Left ventricle myocardium inferior (tissue), 1 donor: ENCODE data around the gene RALBP1. TPM values are rescaled to one million over a fixed set of nuclear protein-coding genes. Genes with fewer than 3 reads are reported as not detected.
"Not testable (repeated sequence)": the region's sequence is repeated elsewhere in the genome, so short reads cannot be mapped to it uniquely, and the experiment has no call there.

Experiments
- DNase-seq: peaks from one replicate; pipeline ENCODE4 v3.0.0-alpha.2; 2020
- H3K27ac ChIP-seq: fragments of 200-600 bp; replicated peaks from 2 replicates; pipeline ENCODE4 v1.8.0; 2021
- H3K27me3 ChIP-seq: fragments of 200-600 bp; 2 replicates; pipeline ENCODE4 v1.8.0; 2021; ENCODE audit warnings: low read depth
- H3K36me3 ChIP-seq: fragments of 200-600 bp; 2 replicates; pipeline ENCODE4 v1.8.0; 2021
- H3K4me1 ChIP-seq: fragments of 200-600 bp; 2 replicates; pipeline ENCODE4 v1.8.0; 2021
- H3K4me3 ChIP-seq: fragments of 200-600 bp; 2 replicates; pipeline ENCODE4 v1.8.0; 2021; ENCODE audit warnings: mild to moderate bottlenecking, moderate library complexity
- H3K9me3 ChIP-seq: fragments of 200-600 bp; replicated peaks from 2 replicates; pipeline ENCODE4 v1.8.0; 2021
- intact Hi-C: fragments of 100-400 bp; cut with micrococcal nuclease; formaldehyde crosslinking; loops from one replicate; pipeline ENCODE4 v1.11.0; 2022
- long read RNA-seq: library from polyadenylated mRNA; unstranded; transcript quantifications from one replicate; pipeline ENCODE4 v2.0.0, GENCODE V29; 2021
- total RNA-seq: library from RNA; stranded (reverse); fragmentation: NEBNext Ultra II Directional; extraction: Animal tissue kit (Norgen Biotek cat#: 25700); gene quantifications from one replicate; pipeline ENCODE4 v1.2.1, GENCODE V29; 2021
- TF ChIP-seq, protein P1 (sequence below): fragments of 200-600 bp; IDR thresholded peaks from 2 replicates; pipeline ENCODE4 v1.8.0; 2021; ENCODE audit warnings: antibody characterized with exemption, mild to moderate bottlenecking, borderline replicate concordance
- donor health status: DM: no; HTN: yes; CAD: no; lungs with severe emphysema.

The RALBP1 gene
- total RNA-seq = 46.2 TPM
- long read RNA-seq, full-length matches to known transcripts = 94 of 121 reads
- long read RNA-seq, partial matches to known transcripts = 23 of 121 reads
- long read RNA-seq, other reads (novel, unspliced or antisense) = 4 of 121 reads

DNA sequence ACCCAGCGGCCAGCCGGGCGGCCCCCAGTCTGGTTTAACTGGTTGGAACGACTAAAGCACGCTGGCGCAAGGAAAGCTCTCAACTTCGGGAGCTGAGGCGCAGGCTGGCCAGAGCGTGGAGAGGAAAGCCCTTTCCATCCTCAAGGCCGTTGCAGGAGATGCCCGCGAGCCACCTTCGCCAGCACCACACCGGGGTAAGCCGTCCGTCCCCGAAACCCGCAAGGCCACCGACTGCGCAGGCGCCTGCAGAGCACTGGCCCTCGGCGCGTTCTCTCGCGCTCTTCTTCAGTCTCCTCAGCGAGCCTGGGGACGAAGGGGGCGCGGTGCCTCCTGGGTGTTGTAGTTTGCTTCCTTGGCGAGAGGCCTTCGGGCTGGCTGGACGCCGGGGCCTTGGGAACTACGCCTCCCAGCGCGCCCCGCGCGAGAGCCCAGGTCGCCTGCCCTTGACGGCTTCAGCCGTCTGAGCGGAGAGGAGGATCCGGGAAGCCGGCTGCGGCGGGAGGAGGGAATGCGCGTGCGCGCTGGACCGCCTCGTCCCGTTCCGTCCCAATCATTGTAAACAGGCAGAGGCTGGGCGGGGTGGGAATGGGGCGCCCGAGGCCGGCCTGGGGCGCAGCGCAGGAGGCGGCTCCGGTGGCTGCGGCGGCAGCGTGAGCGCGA, at the start of gene RALBP1:
TSS of gene RALBP1 (plus strand) at position 531 of the 660 bp plus-strand sequence. CDS start 37,533 bp downstream, outside the sequence.
- H3K36me3 ChIP-seq = peaks cover 13% of the 10 kb centered on the region
- H3K27ac ChIP-seq = peak within 1 kb of the TSS; percentile 99
- TF ChIP-seq, protein P1, sequence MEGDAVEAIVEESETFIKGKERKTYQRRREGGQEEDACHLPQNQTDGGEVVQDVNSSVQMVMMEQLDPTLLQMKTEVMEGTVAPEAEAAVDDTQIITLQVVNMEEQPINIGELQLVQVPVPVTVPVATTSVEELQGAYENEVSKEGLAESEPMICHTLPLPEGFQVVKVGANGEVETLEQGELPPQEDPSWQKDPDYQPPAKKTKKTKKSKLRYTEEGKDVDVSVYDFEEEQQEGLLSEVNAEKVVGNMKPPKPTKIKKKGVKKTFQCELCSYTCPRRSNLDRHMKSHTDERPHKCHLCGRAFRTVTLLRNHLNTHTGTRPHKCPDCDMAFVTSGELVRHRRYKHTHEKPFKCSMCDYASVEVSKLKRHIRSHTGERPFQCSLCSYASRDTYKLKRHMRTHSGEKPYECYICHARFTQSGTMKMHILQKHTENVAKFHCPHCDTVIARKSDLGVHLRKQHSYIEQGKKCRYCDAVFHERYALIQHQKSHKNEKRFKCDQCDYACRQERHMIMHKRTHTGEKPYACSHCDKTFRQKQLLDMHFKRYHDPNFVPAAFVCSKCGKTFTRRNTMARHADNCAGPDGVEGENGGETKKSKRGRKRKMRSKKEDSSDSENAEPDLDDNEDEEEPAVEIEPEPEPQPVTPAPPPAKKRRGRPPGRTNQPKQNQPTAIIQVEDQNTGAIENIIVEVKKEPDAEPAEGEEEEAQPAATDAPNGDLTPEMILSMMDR = no peak
- H3K9me3 ChIP-seq = peaks cover 3% of the 10 kb centered on the region
- no peaks in the 10 kb centered on the region for H3K27me3 ChIP-seq
- intact Hi-C loops = no loop called here
- DNase-seq = peak; percentile 100
- peaks cover 34% of the 10 kb centered on the region for H3K4me1 ChIP-seq
- peak within 1 kb of the TSS; percentile 93 for H3K4me3 ChIP-seq

DNA sequence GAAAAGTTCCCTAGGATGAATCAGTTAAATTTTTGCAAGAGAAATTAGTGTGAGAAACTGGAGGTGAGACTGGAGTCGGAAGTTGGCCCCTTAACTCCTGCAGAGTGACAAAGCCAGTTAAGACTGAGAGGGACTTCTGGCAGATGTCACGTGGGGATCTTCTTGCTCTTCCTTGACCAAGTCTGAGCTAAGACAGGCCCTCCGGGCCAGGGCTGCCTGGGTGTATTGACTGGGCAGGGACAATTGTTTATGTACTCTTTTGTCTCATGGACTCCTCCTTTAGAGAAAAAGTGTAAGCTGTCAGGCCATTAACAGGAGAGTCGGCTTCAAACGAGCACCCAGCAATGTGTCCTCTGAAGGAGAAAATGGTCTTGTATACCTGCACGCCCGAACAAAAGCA, 48.6 kb upstream of the RALBP1 start:
- Histone ChIP-seq H3K36me3 (no peaks in the 10 kb centered on the region), H3K27me3 (no peaks in the 10 kb centered on the region), H3K27ac (no peak overlapping the region), H3K9me3 (no peaks in the 10 kb centered on the region), H3K4me3 (no peak overlapping the region), H3K4me1 (no peaks in the 10 kb centered on the region)
- TF ChIP-seq, protein P1 = no peak
- intact Hi-C loops = no loop called here
- DNase-seq = no peak

DNA sequence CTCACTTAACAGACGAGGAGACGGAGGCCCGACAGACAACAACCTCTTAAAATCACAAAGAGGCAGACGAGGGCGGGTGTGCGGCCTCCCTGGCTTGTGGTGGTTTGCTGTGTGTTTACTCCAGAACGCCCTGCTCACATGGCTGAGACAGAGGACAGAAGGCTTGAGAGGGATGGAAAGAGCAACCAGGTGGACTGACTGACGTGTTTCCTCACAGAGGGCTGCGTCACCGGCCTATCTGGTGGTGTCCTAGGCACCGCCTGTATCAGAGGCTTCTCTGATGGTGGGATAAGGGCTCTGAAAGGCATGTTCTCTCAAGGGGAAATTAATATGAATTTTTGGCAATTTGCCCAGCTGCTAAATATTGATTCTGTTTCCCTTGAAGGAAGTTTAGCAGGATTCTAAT, 47.0 kb upstream of the RALBP1 start:
- intact Hi-C loops = no loop called here
- TF ChIP-seq, protein P1 = no peak
- H3K36me3 ChIP-seq = no peaks in the 10 kb centered on the region
- no peak for DNase-seq
- H3K9me3 ChIP-seq = no peaks in the 10 kb centered on the region
- H3K27me3 ChIP-seq = no peaks in the 10 kb centered on the region
- H3K27ac ChIP-seq = no peak overlapping the region
- peaks cover 2% of the 10 kb centered on the region for H3K4me1 ChIP-seq
- no peak overlapping the region for H3K4me3 ChIP-seq

DNA sequence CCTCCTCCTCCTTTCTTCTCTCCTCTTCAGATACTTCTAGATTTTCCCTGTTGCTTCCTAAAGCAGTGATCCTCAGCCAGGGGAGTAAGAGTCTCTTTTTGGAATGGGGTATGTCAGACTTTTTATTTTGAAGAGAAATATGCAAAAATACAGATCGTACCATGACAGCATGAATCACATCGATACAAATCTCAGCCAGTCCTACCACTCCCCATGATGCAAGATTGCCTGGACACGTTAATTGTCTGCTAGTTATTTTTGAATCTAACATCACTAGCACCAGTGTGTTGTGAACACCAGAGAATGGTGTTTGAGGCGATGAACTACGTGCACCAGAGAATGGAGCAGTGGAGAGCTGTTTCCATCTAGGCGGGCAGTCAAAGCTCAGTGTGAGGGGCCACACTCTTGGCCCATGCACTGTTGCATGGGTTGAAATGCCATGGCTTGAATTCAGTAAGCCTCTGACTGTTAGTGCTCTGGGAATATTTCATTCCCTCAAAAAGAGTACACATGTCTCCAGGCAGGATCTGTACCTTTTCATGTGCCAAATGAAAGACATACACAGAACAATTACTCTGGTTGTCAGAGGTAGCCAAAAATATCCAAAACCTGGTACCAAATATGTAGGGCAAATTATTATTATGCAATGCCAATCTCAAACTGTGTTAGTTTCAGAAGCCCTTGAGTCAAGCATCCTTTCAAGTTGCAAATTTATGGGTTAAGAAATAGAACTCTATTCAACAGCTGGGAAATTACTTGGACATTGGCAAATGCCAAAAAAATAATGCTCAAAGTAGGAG, 46.3 kb upstream of the RALBP1 start:
- peaks cover 10% of the 10 kb centered on the region for H3K4me1 ChIP-seq
- H3K9me3 ChIP-seq = no peaks in the 10 kb centered on the region
- no peak for DNase-seq
- H3K27me3 ChIP-seq = no peaks in the 10 kb centered on the region
- TF ChIP-seq, protein P1 = no peak
- no peak overlapping the region for H3K4me3 ChIP-seq
- H3K36me3 ChIP-seq = no peaks in the 10 kb centered on the region
- H3K27ac ChIP-seq = no peak overlapping the region
- intact Hi-C loops = no loop called here

DNA sequence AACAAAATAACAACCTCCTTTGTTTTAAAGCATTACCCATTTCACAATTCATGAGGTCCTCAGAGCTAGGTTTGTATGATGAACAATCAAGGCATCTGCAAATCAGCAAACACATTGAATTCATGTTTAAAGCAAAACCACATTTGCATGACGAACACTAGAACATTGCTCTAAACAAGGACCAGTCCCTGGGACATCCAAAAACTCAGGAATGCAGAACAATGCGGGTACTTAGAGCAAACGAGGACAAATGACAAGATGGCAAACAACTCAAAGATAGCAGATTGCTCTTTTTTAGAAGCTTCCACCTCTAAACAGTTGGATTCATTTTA, 45.7 kb upstream of the RALBP1 start:
- TF ChIP-seq, protein P1 = no peak
- intact Hi-C loops = no loop called here
- no peak for DNase-seq
- Histone ChIP-seq H3K36me3 (no peaks in the 10 kb centered on the region), H3K27ac (no peak overlapping the region), H3K4me1 (peaks cover 13% of the 10 kb centered on the region), H3K9me3 (no peaks in the 10 kb centered on the region), H3K27me3 (no peaks in the 10 kb centered on the region), H3K4me3 (no peak overlapping the region)

DNA sequence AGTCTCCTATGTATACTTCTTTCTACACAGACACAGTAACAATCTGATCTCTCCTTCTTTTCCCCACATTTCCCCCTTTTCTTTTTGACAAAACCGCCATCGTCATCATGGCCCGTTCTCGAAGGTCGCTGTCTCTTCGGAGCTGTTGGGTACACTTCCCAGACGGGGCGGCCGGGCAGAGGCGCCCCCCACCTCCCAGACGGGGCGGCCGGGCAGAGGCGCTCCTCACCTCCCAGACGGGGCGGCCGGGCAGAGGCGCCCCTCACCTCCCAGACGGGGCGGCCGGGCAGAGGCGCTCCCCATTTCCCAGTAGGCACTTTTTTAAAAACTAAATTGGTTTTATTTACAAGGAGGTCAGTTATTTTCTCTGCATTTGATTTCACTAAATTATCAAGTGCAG, 45.0 kb upstream of the RALBP1 start:
- H3K27ac ChIP-seq, intact Hi-C loops, H3K9me3 ChIP-seq, H3K36me3 ChIP-seq, DNase-seq, H3K27me3 ChIP-seq, H3K4me3 ChIP-seq: not testable (repeated sequence)
- peaks cover 13% of the 10 kb centered on the region for H3K4me1 ChIP-seq
